Aorta (tissue), 5 donors: ENCODE results near the gene SOCS1. TPM values are rescaled to one million over a fixed set of nuclear protein-coding genes. Genes with fewer than 3 reads are reported as not detected.

Experiments
- ATAC-seq: fragments of 200-7000 bp; cut with Tn5 transposase; one replicate; pipeline ENCODE4 v1.9.1; 2022; ENCODE audit warnings: moderate library complexity; ENCODE audit not compliant: low FRiP score
- DNase-seq, 2 donors: peaks; one replicate each; pipeline ENCODE4 v3.0.0-alpha.2; 2020
- H3K27ac ChIP-seq, 2 donors: one replicate each; pipeline ENCODE4 v1.5.1; 2013; ENCODE audit warnings: low read length in 2 of 2, mild to moderate bottlenecking in 2 of 2, moderate library complexity in 2 of 2, control low read depth in 1 of 2, inconsistent platforms in 1 of 2, low read depth in 1 of 2
- H3K27me3 ChIP-seq, 2 donors: one replicate each; pipeline ENCODE4 v1.6.1; 2013; ENCODE audit warnings: control low read depth in 1 of 2, low read length in 1 of 2, mild to moderate bottlenecking in 1 of 2, moderate library complexity in 1 of 2; ENCODE audit not compliant: insufficient read depth in 2 of 2, control insufficient read depth in 1 of 2
- H3K36me3 ChIP-seq, 2 donors: one replicate each; pipeline ENCODE4 v1.6.1; 2013; ENCODE audit warnings: control low read depth in 1 of 2, low read length in 1 of 2, mild to moderate bottlenecking in 1 of 2; ENCODE audit not compliant: insufficient read depth in 2 of 2, control insufficient read depth in 1 of 2
- H3K4me1 ChIP-seq, 2 donors: one replicate each; pipeline ENCODE4 v1.6.1; 2013; ENCODE audit warnings: low read length in 2 of 2, control low read depth in 1 of 2, mild to moderate bottlenecking in 1 of 2, moderate library complexity in 1 of 2; ENCODE audit not compliant: insufficient read depth in 2 of 2, control insufficient read depth in 1 of 2
- H3K4me3 ChIP-seq, 2 donors: one replicate each; pipeline ENCODE4 v1.5.1; 2013; ENCODE audit warnings: low read length in 2 of 2, control low read depth in 1 of 2, mild to moderate bottlenecking in 1 of 2
- H3K9me3 ChIP-seq: one replicate; pipeline ENCODE4 v1.6.1; 2013; ENCODE audit warnings: mild to moderate bottlenecking, low read length; ENCODE audit not compliant: control insufficient read depth
- WGBS, 2 donors: extraction: QIAGEN DNeasy Blood & Tissue Kit; methylation state at CpG; one replicate each; pipeline ENCODE4 v1.1.7; 2013; 5-methylcytosine and 5-hydroxymethylcytosine counted together
- intact Hi-C, 2 donors: fragments of 100-400 bp; cut with DNase I; formaldehyde crosslinking; loops; one replicate each; pipeline versions ENCODE4 v1.14.2 to v1.15.0; 2022
- polyA plus RNA-seq, 2 donors: library from polyadenylated mRNA; stranded (reverse); fragments of 200-250 nt; gene quantifications; one replicate each; pipeline ENCODE4 v1.2.3, GENCODE V29; 2013
- total RNA-seq, 2 donors: library from RNA; stranded (reverse); fragmentation: NEBNext Ultra II Directional; extraction: Animal tissue kit (Norgen Biotek cat#: 25700); gene quantifications; one replicate each; pipeline ENCODE4 v1.2.1, GENCODE V29; 2021
- donor health status: healthy with polysubstance abuse.
- donor health status: Bipolar disorder and iron deficiency.
- donor health status: DM: no; HTN: no; CAD: no.
- donor health status: DM: no; HTN: no; CAD: no.
- donor health status: DM: yes; HTN: yes; CAD: no.

Gene SOCS1
- total and polyA plus RNA-seq, 4 donors, result 1.5 to 6.4 (median 3.5) TPM

DNA sequence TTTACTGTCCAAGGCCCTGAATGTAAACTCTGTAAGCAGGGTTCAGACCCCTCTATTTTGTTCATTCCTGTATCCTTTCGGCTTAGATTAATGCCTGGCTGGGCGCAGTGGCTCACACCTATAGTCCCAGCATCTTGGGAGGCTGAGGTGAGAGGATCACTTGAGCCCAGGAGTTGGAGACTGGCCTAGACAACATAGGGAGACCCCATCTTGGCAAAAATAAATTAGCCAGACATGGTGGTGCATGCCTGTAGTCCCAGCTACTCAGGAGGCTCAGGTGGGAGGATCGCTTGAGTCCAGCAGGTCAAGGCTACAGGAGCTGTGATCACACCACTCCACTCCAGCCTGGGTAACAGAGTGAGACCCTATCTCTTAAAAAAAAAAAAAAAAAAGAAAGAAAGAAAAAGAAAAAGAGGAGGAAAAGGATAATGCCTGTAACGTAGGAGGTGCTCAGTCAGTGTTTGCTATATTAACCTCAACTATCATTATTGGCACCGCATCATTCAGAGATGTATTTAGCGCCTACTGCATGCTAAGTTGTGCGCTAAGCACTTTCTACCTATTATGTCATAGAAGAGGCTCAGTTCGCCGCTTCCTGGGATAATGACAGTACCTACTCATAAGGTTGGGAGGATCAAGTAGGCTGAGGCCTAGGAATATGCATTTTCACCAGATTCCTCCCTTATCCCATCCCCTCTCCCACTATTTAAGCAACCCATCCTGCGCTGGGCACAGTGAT is 5.0 kb downstream of the SOCS1 start:
- ATAC-seq, result no peak
- intact Hi-C loops, result loop anchor here in 1 of 2 donors (10.0 kb wide), 1 partner anchor 146 kb away; no protein-coding TSS in a partner anchor

DNA sequence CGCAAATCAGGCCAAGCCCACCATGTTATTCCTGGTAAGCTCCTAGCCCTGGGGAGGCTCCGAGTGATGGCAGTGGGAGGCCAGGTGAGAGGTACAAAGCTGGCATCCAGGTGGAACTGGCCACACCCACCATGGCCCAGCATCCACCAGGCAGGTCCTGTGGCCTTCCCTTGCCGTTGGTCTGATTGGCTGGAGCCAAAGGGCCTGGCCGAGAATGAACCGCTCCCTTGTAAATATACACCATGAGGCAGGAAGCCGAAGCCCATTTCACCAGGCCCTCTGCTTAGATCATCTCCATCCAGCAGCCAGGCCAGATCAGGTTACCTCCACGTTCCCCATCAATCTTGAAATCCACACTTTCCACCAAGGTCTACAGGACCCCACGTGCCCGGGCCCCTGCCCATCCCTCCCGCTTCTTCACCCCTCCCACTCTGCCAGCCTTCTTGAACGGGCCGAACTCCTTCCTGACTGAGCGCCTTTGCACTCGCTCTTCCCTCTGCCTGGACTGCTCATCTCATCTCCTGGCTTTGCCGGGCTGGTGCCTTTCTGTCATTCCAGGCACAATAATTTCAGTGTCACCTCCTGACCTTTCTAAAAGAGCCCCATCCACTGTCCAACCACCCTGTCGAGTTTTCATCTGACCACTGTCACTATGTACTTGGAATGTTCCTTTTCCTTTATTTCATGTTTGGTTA is 5.8 kb downstream of the SOCS1 start:
- intact Hi-C loops, result loop anchor here in 1 of 2 donors (10.0 kb wide), 1 partner anchor 145 kb away; no protein-coding TSS in a partner anchor
- WGBS, 2 donors, result 71 to 75% methylated on average over 16 of the region's 16 CpGs
- ATAC-seq, result no peak
- Histone ChIP-seq H3K9me3 (no peaks in the 10 kb centered on the region), H3K27me3 (no peaks in the 10 kb centered on the region), H3K27ac (no peak overlapping the region), H3K4me3 (no peak overlapping the region), H3K4me1 (no peaks in the 10 kb centered on the region), H3K36me3 (no peaks in the 10 kb centered on the region)
- no peak for DNase-seq

More for the DNA sequence above, 5.0 kb downstream of the SOCS1 start:
- no peaks in the 10 kb centered on the region for H3K27me3 ChIP-seq
- H3K9me3 ChIP-seq, result no peaks in the 10 kb centered on the region
- no peaks in the 10 kb centered on the region for H3K4me1 ChIP-seq
- no peak overlapping the region for H3K4me3 ChIP-seq
- WGBS, 2 donors, result 94 to 95% methylated on average over 10 of the region's 10 CpGs
- no peak for DNase-seq
- no peak overlapping the region for H3K27ac ChIP-seq
- no peaks in the 10 kb centered on the region for H3K36me3 ChIP-seq

GRCh38 chr16:11249233-11250061 is 6.6 kb downstream of the SOCS1 start:
- no peak for ATAC-seq
- 92 to 94% methylated on average over 63 of the region's 63 CpGs for WGBS, 2 donors
- no peaks in the 10 kb centered on the region for H3K4me1 ChIP-seq
- H3K36me3 ChIP-seq, result no peaks in the 10 kb centered on the region
- H3K9me3 ChIP-seq, result no peaks in the 10 kb centered on the region
- no peak overlapping the region for H3K27ac ChIP-seq
- DNase-seq, result no peak
- no peak overlapping the region for H3K4me3 ChIP-seq
- H3K27me3 ChIP-seq, result no peaks in the 10 kb centered on the region
- intact Hi-C loops, result loop anchor here in 1 of 2 donors (10.0 kb wide), 1 partner anchor 145 kb away; no protein-coding TSS in a partner anchor

DNA sequence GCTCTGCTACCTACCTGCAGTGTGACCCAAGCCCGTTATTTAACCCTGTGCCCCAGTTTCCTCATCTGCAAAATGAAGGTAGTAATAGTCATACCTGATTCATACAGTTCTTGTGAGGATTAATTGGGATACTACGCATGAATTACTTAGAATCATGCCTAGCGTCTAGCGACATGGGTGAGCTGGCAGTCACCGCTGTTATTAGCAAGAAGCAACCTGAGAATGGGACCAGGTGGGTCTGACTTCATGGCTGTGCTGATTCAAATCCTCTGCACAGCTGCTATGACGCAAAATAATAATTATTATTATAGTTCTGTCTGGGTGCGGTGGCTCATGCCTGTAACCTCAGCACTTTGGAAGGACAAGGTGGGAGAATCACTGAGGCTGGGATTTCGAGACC is 7.9 kb downstream of the SOCS1 start:
- H3K9me3 ChIP-seq, result no peaks in the 10 kb centered on the region
- no peak overlapping the region for H3K27ac ChIP-seq
- no peaks in the 10 kb centered on the region for H3K27me3 ChIP-seq
- 96 to 97% methylated on average over 8 of the region's 8 CpGs for WGBS, 2 donors
- DNase-seq (no peak), ATAC-seq (no peak)
- no peaks in the 10 kb centered on the region for H3K4me1 ChIP-seq
- no peak overlapping the region for H3K4me3 ChIP-seq
- intact Hi-C loops, result no loop called here
- no peaks in the 10 kb centered on the region for H3K36me3 ChIP-seq

DNA sequence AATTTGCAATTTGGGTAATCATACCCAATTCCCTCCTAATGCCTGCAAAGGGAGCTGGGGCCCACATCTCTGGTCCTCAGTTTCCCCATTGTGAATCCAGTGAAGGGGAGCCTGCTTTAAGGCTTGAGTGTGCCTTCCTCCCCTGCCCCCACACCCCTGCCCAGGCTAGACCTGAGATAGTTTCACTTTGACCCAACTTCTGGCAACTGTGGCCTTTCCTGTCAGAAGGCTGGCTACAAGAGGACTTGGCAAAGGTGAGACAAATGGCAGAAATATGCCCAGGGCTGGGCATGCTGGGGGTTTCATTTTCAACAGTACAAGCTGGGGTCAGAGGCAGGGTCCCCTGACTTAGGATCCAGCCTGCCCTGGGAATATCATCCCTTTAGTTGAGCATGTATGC is 10.0 kb downstream of the SOCS1 start:
- Histone ChIP-seq H3K9me3 (no peaks in the 10 kb centered on the region), H3K36me3 (no peaks in the 10 kb centered on the region), H3K27ac (no peak overlapping the region), H3K4me1 (no peaks in the 10 kb centered on the region), H3K27me3 (no peaks in the 10 kb centered on the region), H3K4me3 (no peak overlapping the region)
- intact Hi-C loops, result no loop called here
- DNase-seq, result no peak
- ATAC-seq, result no peak

DNA sequence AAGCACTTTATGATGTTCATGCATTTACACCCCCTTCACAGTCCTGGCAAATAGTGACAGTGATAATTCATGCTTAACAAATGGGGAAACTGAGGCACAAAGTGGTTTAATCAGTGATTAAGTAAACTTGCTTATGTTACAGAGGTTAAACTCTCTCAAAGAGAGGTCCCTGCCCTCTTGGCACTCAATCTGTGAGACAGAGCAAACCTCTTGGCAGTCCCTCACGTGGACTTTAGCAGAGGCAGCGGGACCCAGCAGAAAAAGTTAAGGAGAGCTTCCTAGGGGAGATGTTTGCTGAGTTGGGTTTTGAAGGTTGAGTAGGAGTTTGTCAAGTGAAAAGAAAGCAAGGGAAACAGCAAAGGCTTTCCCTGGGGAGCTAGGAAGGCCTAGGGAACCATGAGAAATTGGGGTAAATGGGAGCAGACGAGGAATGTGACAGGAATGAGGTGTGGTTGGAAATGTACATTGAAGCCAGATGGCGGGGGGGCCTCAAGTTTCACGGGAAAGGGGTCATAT is 10.7 kb downstream of the SOCS1 start:
- no peak for ATAC-seq
- intact Hi-C loops, result no loop called here

DNA sequence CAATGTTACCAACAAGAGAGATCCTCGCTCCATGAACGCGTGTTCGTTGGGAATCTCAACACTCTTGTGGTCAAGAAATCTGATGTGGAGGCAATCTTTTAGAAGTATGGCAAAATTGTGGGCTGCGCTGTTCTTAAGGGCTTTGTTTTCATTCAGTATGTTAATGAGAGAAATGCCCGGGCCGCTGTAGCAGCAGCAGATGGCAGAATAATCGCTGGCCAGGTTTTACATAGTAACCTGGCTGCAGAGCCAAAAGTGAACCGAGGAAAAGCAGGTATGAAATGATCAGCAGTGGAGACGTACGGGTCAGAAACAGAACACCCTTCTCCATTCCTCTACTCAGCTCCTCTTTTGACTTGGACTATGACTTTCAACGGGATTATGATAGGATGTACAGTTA is 13.3 kb downstream of the SOCS1 start:
- ATAC-seq (no peak), DNase-seq (no peak)
- no peak overlapping the region for H3K4me3 ChIP-seq
- H3K36me3 ChIP-seq, result no peaks in the 10 kb centered on the region
- intact Hi-C loops, result no loop called here
- H3K27ac ChIP-seq, result no peak overlapping the region
- no peaks in the 10 kb centered on the region for H3K4me1 ChIP-seq
- WGBS, 2 donors, result 86 to 91% methylated on average over 12 of the region's 12 CpGs
- H3K9me3 ChIP-seq, result no peaks in the 10 kb centered on the region
- no peaks in the 10 kb centered on the region for H3K27me3 ChIP-seq

More for the DNA sequence above, 10.7 kb downstream of the SOCS1 start:
- Histone ChIP-seq H3K27me3 (no peaks in the 10 kb centered on the region), H3K4me1 (no peaks in the 10 kb centered on the region), H3K4me3 (no peak overlapping the region), H3K27ac (no peak overlapping the region), H3K9me3 (no peaks in the 10 kb centered on the region), H3K36me3 (no peaks in the 10 kb centered on the region)
- WGBS, 2 donors, result 76 to 78% methylated on average over 5 of the region's 5 CpGs
- DNase-seq, result no peak

- Histone ChIP-seq H3K4me3 (no peak overlapping the region), H3K9me3 (no peaks in the 10 kb centered on the region), H3K36me3 (no peaks in the 10 kb centered on the region), H3K4me1 (no peaks in the 10 kb centered on the region), H3K27me3 (no peaks in the 10 kb centered on the region), H3K27ac (no peak overlapping the region)
- no peak for DNase-seq
- WGBS, 2 donors, result 93% methylated on average over 5 of the region's 5 CpGs
- no peak for ATAC-seq
- intact Hi-C loops, result no loop called here
Measured at GRCh38 chr16:11241480-11242204, 14.4 kb downstream of the SOCS1 start.
